Caco-2 (cell line): Measurements from ENCODE around the gene AGAP2. TPM values are rescaled to one million over a fixed set of nuclear protein-coding genes. Genes with fewer than 3 reads are reported as not detected.

ENCODE experiments used
- BruUV-seq: library from RNA; stranded (reverse); fragments of 400-500 nt; replicated peaks from 2 replicates; lab custom pipeline; 2021; lab: Mats Ljungman, UMichigan
- CTCF ChIA-PET: fragments of 300-600 bp; sonication (Branson Sonifier 250); formaldehyde crosslinking; loops from one replicate; lab custom pipeline; 2022; ENCODE audit warnings: antibody characterized with exemption; lab: Charles Lee
- POLR2A ChIA-PET: fragments of 300-600 bp; sonication (Branson Sonifier 250); formaldehyde crosslinking; loops from one replicate; lab custom pipeline; 2022; ENCODE audit warnings: antibody characterized with exemption; lab: Charles Lee
- DNase-seq, 2 experiments: peaks; one replicate each; pipeline versions ENCODE4 v3.0.0 to v3.0.0-alpha.2; 2020 to 2022
- H3K27me3 ChIP-seq: replicated peaks from 2 replicates; pipeline ENCODE4 v1.6.0; 2011; ENCODE audit warnings: low read length; ENCODE audit not compliant: control insufficient read depth, insufficient read depth
- H3K36me3 ChIP-seq: 2 replicates; pipeline ENCODE4 v1.5.1; 2011; ENCODE audit warnings: low read length; ENCODE audit not compliant: control insufficient read depth, insufficient read depth
- H3K4me1 ChIP-seq: fragments of 250-450 bp; sonication (Bioruptor Pico); 2 replicates; pipeline ENCODE4 v1.5.1; 2020; ENCODE audit warnings: mild to moderate bottlenecking
- H3K4me3 ChIP-seq: 2 replicates; pipeline ENCODE4 v1.5.1; 2011; ENCODE audit warnings: low read depth, mild to moderate bottlenecking, control low read depth, low read length
- H3K9me3 ChIP-seq: fragments of 250-450 bp; sonication (Bioruptor Pico); 2 replicates; pipeline ENCODE4 v1.5.1; 2020; ENCODE audit warnings: mild to moderate bottlenecking, moderate library complexity
- H3K27ac Mint-ChIP-seq: one replicate; pipeline ENCODE4 v1.8.0; 2022; ENCODE audit warnings: mixed read lengths; ENCODE audit not compliant: unreplicated experiment
- H3K27me3 Mint-ChIP-seq: one replicate; pipeline ENCODE4 v1.8.0; 2022; ENCODE audit warnings: mixed read lengths; ENCODE audit not compliant: insufficient read depth, unreplicated experiment
- H3K36me3 Mint-ChIP-seq: one replicate; pipeline ENCODE4 v1.8.0; 2022; ENCODE audit warnings: mild to moderate bottlenecking, mixed read lengths; ENCODE audit not compliant: insufficient read depth, unreplicated experiment
- H3K4me1 Mint-ChIP-seq: one replicate; pipeline ENCODE4 v1.8.0; 2022; ENCODE audit warnings: low read depth, mixed read lengths; ENCODE audit not compliant: unreplicated experiment
- H3K4me3 Mint-ChIP-seq: one replicate; pipeline ENCODE4 v1.8.0; 2022; ENCODE audit warnings: mild to moderate bottlenecking, moderate library complexity, mixed read lengths; ENCODE audit not compliant: unreplicated experiment
- H3K9me3 Mint-ChIP-seq: one replicate; pipeline ENCODE4 v1.8.0; 2022; ENCODE audit warnings: mixed read lengths; ENCODE audit not compliant: unreplicated experiment
- intact Hi-C: fragments of 100-400 bp; cut with micrococcal nuclease; formaldehyde crosslinking; loops from one replicate; pipeline ENCODE4 v1.10.0; 2022; ENCODE audit not compliant: unreplicated experiment
- total RNA-seq: library from RNA; stranded (reverse); gene quantifications from 2 replicates; pipeline ENCODE4 v1.2.3, GENCODE V29; 2022
- TF ChIP-seq, protein P1 (sequence below), 2 experiments: fragments of 200-600 bp in 1 of 2; IDR thresholded peaks; 1 replicate in 1 of 2; 2 replicates in 1 of 2; pipeline versions ENCODE4 v1.5.1 to v1.8.0; 2011 to 2022; ENCODE audit warnings: antibody characterized with exemption in 1 of 2, control low read depth in 1 of 2, inconsistent platforms in 1 of 2, low read depth in 1 of 2, low read length in 1 of 2, mild to moderate bottlenecking in 1 of 2, moderate library complexity in 1 of 2; ENCODE audit not compliant: insufficient read depth in 1 of 2, severe bottlenecking in 1 of 2, unreplicated experiment in 1 of 2

The AGAP2 gene
- total RNA-seq, 1 experiment from 2014 or later, result 0.09 TPM

- 0 out of 2 replicates have a peak, but pooled peaks cover 9% of the 10 kb centered on the region for H3K4me1 ChIP-seq
- TF ChIP-seq, protein P1, sequence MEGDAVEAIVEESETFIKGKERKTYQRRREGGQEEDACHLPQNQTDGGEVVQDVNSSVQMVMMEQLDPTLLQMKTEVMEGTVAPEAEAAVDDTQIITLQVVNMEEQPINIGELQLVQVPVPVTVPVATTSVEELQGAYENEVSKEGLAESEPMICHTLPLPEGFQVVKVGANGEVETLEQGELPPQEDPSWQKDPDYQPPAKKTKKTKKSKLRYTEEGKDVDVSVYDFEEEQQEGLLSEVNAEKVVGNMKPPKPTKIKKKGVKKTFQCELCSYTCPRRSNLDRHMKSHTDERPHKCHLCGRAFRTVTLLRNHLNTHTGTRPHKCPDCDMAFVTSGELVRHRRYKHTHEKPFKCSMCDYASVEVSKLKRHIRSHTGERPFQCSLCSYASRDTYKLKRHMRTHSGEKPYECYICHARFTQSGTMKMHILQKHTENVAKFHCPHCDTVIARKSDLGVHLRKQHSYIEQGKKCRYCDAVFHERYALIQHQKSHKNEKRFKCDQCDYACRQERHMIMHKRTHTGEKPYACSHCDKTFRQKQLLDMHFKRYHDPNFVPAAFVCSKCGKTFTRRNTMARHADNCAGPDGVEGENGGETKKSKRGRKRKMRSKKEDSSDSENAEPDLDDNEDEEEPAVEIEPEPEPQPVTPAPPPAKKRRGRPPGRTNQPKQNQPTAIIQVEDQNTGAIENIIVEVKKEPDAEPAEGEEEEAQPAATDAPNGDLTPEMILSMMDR (IDR thresholded peaks at IDR 0.05; ENCODE audit: insufficient read depth in 1 of 2, low read depth in 1 of 2, low read length in 1 of 2, severe bottlenecking in 1 of 2, unreplicated experiment in 1 of 2), result no peak
- Mint-ChIP-seq H3K27me3 (no peaks in the 10 kb centered on the region), H3K4me1 (peaks cover 7% of the 10 kb centered on the region), H3K4me3 (peak overlapping the region; percentile 90), H3K9me3 (no peaks in the 10 kb centered on the region), H3K27ac (peak overlapping the region; percentile 20), H3K36me3 (peaks cover 9% of the 10 kb centered on the region)
- POLR2A ChIA-PET, result no interaction called here
- peak overlapping the region; percentile 57 for H3K4me3 ChIP-seq
- DNase-seq, result no peak
- no peaks in the 10 kb centered on the region for H3K27me3 ChIP-seq
- TSS peak; percentile 5 for BruUV-seq
- intact Hi-C loops, result no loop called here
- no peaks in the 10 kb centered on the region for H3K36me3 ChIP-seq
- no peaks in the 10 kb centered on the region for H3K9me3 ChIP-seq
- CTCF ChIA-PET, result interaction anchor here (0.5 to 1.1 kb wide), 2 partner anchors 8 to 181 kb away, joined by 3 read pairs; no protein-coding TSS in a partner anchor
Observed at GRCh38 chr12:57763881-57764661, 25.5 kb upstream of the AGAP2 start.

- no peak overlapping the region for H3K4me3 ChIP-seq
- 0 out of 2 replicates have a peak, but pooled peaks cover 9% of the 10 kb centered on the region for H3K4me1 ChIP-seq
- H3K4me3 Mint-ChIP-seq, result no peak overlapping the region
- TF ChIP-seq, protein P1 (IDR thresholded peaks at IDR 0.05; ENCODE audit: insufficient read depth in 1 of 2, low read depth in 1 of 2, low read length in 1 of 2, severe bottlenecking in 1 of 2, unreplicated experiment in 1 of 2), result no peak
- CTCF ChIA-PET, result interaction anchor here (0.6 kb wide), 1 partner anchor 64 kb away, joined by 3 read pairs; no protein-coding TSS in a partner anchor
- POLR2A ChIA-PET, result no interaction called here
- no peak for DNase-seq
- H3K27ac Mint-ChIP-seq, result no peak overlapping the region
- H3K36me3 Mint-ChIP-seq, result peaks cover 9% of the 10 kb centered on the region
- no peaks in the 10 kb centered on the region for H3K36me3 ChIP-seq
- no peaks in the 10 kb centered on the region for H3K9me3 ChIP-seq
- no TSS peak for BruUV-seq
- no peaks in the 10 kb centered on the region for H3K27me3 Mint-ChIP-seq
- H3K4me1 Mint-ChIP-seq, result peaks cover 7% of the 10 kb centered on the region
- intact Hi-C loops, result no loop called here
- H3K9me3 Mint-ChIP-seq, result no peaks in the 10 kb centered on the region
- no peaks in the 10 kb centered on the region for H3K27me3 ChIP-seq
Observed at GRCh38 chr12:57762463-57762862, 23.9 kb upstream of the AGAP2 start.

DNA sequence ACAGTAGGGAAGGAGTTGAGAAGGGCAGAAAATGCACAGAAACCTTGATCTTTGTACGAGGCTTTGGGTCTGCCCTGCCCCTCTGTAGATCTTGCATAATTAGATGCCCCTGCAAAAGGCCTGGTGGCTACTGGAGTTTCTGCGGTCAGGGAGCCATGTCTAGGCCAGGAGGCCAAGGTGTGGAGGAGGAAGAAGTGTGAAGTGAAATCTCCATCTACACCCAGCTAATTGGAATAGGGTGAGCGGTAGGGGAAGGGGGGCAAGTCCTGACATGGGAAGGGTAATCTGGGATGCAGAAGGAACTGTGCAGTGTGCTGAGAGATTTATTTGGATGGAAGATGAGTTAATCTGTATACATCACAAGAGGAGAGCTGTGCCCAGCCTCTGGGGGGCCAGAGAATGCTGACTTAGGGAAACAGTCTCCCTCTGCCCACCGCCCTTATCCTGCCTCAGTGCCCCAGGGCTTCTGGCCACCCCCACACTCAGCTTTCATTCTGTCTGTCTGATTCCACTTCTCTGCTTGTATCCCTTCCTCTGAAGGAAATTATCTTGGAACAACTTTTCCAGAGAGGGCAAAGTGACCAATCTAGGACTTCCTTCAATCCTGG, 23.0 kb upstream of the AGAP2 start:
- Histone ChIP-seq H3K4me3 (no peak overlapping the region), H3K9me3 (no peaks in the 10 kb centered on the region), H3K36me3 (no peaks in the 10 kb centered on the region), H3K4me1 (0 out of 2 replicates have a peak, but pooled peaks cover 1% of the 10 kb centered on the region), H3K27me3 (no peaks in the 10 kb centered on the region)
- ChIA-PET POLR2A (interaction anchor here (0.5 kb wide), 1 partner anchor 29 kb away, joined by 4 read pairs; no protein-coding TSS in a partner anchor), CTCF (no interaction called here)
- no peak overlapping the region for H3K27ac Mint-ChIP-seq
- H3K9me3 Mint-ChIP-seq, result no peaks in the 10 kb centered on the region
- no peaks in the 10 kb centered on the region for H3K27me3 Mint-ChIP-seq
- peaks cover 7% of the 10 kb centered on the region for H3K4me1 Mint-ChIP-seq
- no peak overlapping the region for H3K4me3 Mint-ChIP-seq
- no peak for DNase-seq
- intact Hi-C loops, result no loop called here
- peaks cover 3% of the 10 kb centered on the region for H3K36me3 Mint-ChIP-seq
- no TSS peak for BruUV-seq
- TF ChIP-seq, protein P1 (IDR thresholded peaks at IDR 0.05; ENCODE audit: insufficient read depth in 1 of 2, low read depth in 1 of 2, low read length in 1 of 2, severe bottlenecking in 1 of 2, unreplicated experiment in 1 of 2), result no peak
